Natural killer cell (primary cell): Measurements from ENCODE around the gene VSIG8. TPM values are rescaled to one million over a fixed set of nuclear protein-coding genes. Genes with fewer than 3 reads are reported as not detected.
A peak's percentile ranks its signal among the peaks of the same experiment; 100 is the strongest.
"Not testable (repeated sequence)": the region's sequence is repeated elsewhere in the genome, so short reads cannot be mapped to it uniquely, and the experiment has no call there.

Experiments used
- ATAC-seq, 3 donors: fragments of 150-1000 bp in 2 of 3; fragments of 200-7000 bp in 1 of 3; cut with Tn5 transposase; 1 replicate in 1 of 3; 2 replicates in 2 of 3; pipeline ENCODE4 v1.10.0; 2021; ENCODE audit warnings: mild to moderate bottlenecking in 2 of 3, moderate library complexity in 2 of 3
- DNase-seq, 2 donors: peaks; one replicate each; pipeline versions ENCODE4 v3.0.0 to v3.0.0-alpha.2; 2013 to 2021; ENCODE audit warnings: mixed read lengths in 1 of 2
- H3K27ac ChIP-seq: one replicate; pipeline ENCODE4 v1.5.1; 2013; ENCODE audit warnings: mild to moderate bottlenecking, low read length
- H3K27me3 ChIP-seq: one replicate; pipeline ENCODE4 v1.6.1; 2013; ENCODE audit warnings: low read length; ENCODE audit not compliant: control insufficient read depth, insufficient read depth
- H3K36me3 ChIP-seq: one replicate; pipeline ENCODE4 v1.6.1; 2013; ENCODE audit warnings: low read length; ENCODE audit not compliant: control insufficient read depth, insufficient read depth
- H3K4me1 ChIP-seq: one replicate; pipeline ENCODE4 v1.6.1; 2013; ENCODE audit warnings: low read length; ENCODE audit not compliant: control insufficient read depth, insufficient read depth
- H3K4me3 ChIP-seq: one replicate; pipeline ENCODE4 v1.5.1; 2013; ENCODE audit warnings: low read length
- H3K9me3 ChIP-seq: one replicate; pipeline ENCODE4 v1.6.1; 2013; ENCODE audit warnings: low read length; ENCODE audit not compliant: control insufficient read depth, insufficient read depth
- H3K27ac Mint-ChIP-seq, 2 donors: one replicate each; pipeline ENCODE4 v1.8.0; 2022; ENCODE audit warnings: mild to moderate bottlenecking in 2 of 2, mixed read lengths in 2 of 2, moderate library complexity in 1 of 2
- H3K27me3 Mint-ChIP-seq, 2 donors: one replicate each; pipeline ENCODE4 v1.8.0; 2022; ENCODE audit warnings: low read depth in 2 of 2, mixed read lengths in 2 of 2
- H3K36me3 Mint-ChIP-seq: one replicate; pipeline ENCODE4 v1.8.0; 2022; ENCODE audit warnings: mixed read lengths
- H3K4me1 Mint-ChIP-seq, 2 donors: one replicate each; pipeline ENCODE4 v1.8.0; 2022; ENCODE audit warnings: mixed read lengths in 2 of 2
- H3K4me3 Mint-ChIP-seq: one replicate; pipeline ENCODE4 v1.8.0; 2022; ENCODE audit warnings: mild to moderate bottlenecking, moderate library complexity, mixed read lengths
- H3K9me3 Mint-ChIP-seq, 2 donors: one replicate each; pipeline ENCODE4 v1.8.0; 2022; ENCODE audit warnings: mixed read lengths in 2 of 2
- WGBS: methylation state at CpG from one replicate; pipeline ENCODE4 v1.1.7; 2013; ENCODE audit warnings: missing lambda C conversion rate; ENCODE audit not compliant: insufficient coverage; 5-methylcytosine and 5-hydroxymethylcytosine counted together
- intact Hi-C: fragments of 100-400 bp; cut with micrococcal nuclease; formaldehyde crosslinking; loops from one replicate; pipeline ENCODE4 v1.14.2; 2022
- total RNA-seq, 4 donors: library from RNA; stranded (reverse); fragments of 120-200 nt in 1 of 4; gene quantifications; one replicate each; pipeline versions ENCODE4 v1.2.3 to v1.2.4, GENCODE V29; 2013 to 2022
- TF ChIP-seq, protein P1 (sequence below): fragments of 200-600 bp; IDR thresholded peaks from one replicate; pipeline ENCODE4 v1.8.0; 2022; ENCODE audit warnings: antibody characterized with exemption

Gene VSIG8
- total RNA-seq, 3 donors from 2014 or later (not counting 1 experiment from before 2014, with no cell fraction given): not detected

DNA sequence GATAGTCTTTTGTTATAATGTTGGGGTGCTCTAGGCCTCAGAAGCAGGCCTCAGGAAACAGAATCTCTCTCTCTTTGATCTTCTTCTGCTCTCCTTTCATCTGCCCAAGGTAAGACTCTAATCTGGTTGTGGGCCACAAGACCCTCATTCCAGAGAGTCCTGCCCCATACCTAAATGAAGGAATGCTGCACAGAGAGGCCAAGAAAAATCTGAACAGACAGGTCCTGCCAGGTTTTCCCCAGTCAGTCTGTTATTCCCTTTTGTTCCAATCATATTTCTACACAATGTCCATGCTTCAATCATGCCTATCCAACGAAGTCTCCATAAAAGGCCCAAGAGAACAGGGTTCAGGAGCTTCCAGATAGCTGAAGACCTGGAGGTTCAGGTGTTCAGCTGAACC is 44.5 kb upstream of the VSIG8 start:
- peaks cover 29% of the 10 kb centered on the region for H3K4me1 ChIP-seq
- peak overlapping the region; percentile 67 to 76 for H3K27ac Mint-ChIP-seq
- H3K27me3 Mint-ChIP-seq: no peaks in the 10 kb centered on the region
- no peak for DNase-seq
- H3K27ac ChIP-seq: no peak overlapping the region
- H3K27me3 ChIP-seq: no peaks in the 10 kb centered on the region
- no peak overlapping the region for H3K4me3 ChIP-seq
- TF ChIP-seq, protein P1, sequence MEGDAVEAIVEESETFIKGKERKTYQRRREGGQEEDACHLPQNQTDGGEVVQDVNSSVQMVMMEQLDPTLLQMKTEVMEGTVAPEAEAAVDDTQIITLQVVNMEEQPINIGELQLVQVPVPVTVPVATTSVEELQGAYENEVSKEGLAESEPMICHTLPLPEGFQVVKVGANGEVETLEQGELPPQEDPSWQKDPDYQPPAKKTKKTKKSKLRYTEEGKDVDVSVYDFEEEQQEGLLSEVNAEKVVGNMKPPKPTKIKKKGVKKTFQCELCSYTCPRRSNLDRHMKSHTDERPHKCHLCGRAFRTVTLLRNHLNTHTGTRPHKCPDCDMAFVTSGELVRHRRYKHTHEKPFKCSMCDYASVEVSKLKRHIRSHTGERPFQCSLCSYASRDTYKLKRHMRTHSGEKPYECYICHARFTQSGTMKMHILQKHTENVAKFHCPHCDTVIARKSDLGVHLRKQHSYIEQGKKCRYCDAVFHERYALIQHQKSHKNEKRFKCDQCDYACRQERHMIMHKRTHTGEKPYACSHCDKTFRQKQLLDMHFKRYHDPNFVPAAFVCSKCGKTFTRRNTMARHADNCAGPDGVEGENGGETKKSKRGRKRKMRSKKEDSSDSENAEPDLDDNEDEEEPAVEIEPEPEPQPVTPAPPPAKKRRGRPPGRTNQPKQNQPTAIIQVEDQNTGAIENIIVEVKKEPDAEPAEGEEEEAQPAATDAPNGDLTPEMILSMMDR: no peak
- peaks cover 29 to 34% of the 10 kb centered on the region in 2 donors for H3K4me1 Mint-ChIP-seq
- no peaks in the 10 kb centered on the region for H3K9me3 Mint-ChIP-seq
- no peaks in the 10 kb centered on the region for H3K9me3 ChIP-seq
- no peaks in the 10 kb centered on the region for H3K36me3 Mint-ChIP-seq
- intact Hi-C loops: no loop called here
- WGBS: 100% methylated on average over 1 of the region's 1 CpG
- ATAC-seq: no peak
- H3K36me3 ChIP-seq: no peaks in the 10 kb centered on the region
- H3K4me3 Mint-ChIP-seq: no peak overlapping the region

DNA sequence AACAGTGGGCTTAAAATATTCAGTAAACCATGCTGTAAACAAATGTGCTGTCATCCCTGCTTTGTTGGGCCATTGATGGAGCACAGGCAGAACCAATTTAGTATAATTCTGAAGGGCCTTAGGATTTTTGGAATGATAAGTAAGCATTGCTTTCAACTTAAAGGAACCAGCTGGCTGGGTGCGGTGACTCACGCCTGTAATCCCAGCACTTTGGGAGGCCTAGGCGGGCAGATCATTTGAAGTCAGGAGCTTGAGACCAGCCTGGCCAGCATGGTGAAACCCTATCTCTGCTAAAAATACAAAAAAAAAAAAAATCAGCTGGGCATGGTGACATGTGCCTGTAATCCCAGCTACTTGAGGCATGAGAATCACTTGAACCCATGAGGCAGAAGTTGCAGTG is 41.6 kb upstream of the VSIG8 start:
- H3K4me3 Mint-ChIP-seq, H3K9me3 Mint-ChIP-seq: not testable (repeated sequence)

DNA sequence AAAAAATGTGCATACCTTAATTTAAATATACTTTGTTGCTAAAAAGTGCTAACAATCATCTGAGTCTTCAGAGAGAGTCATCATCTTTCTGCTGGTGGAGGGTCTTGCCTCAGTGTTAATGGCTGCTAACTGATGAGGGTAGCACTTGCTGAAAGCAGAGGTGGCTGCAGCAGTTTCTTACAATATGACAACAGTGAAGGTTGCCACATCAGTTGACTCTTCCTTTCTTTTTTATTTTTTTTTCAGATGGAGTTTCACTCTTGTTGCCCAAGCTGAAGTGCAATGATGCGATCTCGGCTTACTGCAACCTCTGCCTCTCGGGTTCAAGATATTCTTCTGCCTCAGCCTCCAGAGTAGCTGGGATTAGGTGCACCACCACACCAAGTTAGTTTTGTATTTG is 40.1 kb upstream of the VSIG8 start:
- Histone ChIP-seq H3K4me1 (peaks cover 9% of the 10 kb centered on the region), H3K27me3 (no peaks in the 10 kb centered on the region), H3K36me3 (no peaks in the 10 kb centered on the region), H3K9me3 (no peaks in the 10 kb centered on the region), H3K4me3 (no peak overlapping the region), H3K27ac (no peak overlapping the region)
- ATAC-seq (no peak), DNase-seq (no peak)
- 97% methylated on average over 3 of the region's 3 CpGs for WGBS
- H3K9me3 Mint-ChIP-seq: no peaks in the 10 kb centered on the region
- TF ChIP-seq, protein P1: no peak
- H3K27ac Mint-ChIP-seq: no peak overlapping the region
- peaks cover 0 to 2% of the 10 kb centered on the region in 2 donors for H3K27me3 Mint-ChIP-seq
- intact Hi-C loops: no loop called here
- peaks cover 11 to 16% of the 10 kb centered on the region in 2 donors for H3K4me1 Mint-ChIP-seq
- no peak overlapping the region for H3K4me3 Mint-ChIP-seq
- no peaks in the 10 kb centered on the region for H3K36me3 Mint-ChIP-seq

More for the DNA sequence above, 41.6 kb upstream of the VSIG8 start:
- H3K27me3 ChIP-seq, ATAC-seq, H3K27ac Mint-ChIP-seq, H3K9me3 ChIP-seq, H3K4me1 ChIP-seq, intact Hi-C loops, H3K27me3 Mint-ChIP-seq, DNase-seq, H3K36me3 ChIP-seq, H3K36me3 Mint-ChIP-seq, H3K27ac ChIP-seq, H3K4me3 ChIP-seq: not testable (repeated sequence)
- WGBS: 96% methylated on average over 3 of the region's 3 CpGs
- peaks cover 16 to 18% of the 10 kb centered on the region in 2 donors for H3K4me1 Mint-ChIP-seq

DNA sequence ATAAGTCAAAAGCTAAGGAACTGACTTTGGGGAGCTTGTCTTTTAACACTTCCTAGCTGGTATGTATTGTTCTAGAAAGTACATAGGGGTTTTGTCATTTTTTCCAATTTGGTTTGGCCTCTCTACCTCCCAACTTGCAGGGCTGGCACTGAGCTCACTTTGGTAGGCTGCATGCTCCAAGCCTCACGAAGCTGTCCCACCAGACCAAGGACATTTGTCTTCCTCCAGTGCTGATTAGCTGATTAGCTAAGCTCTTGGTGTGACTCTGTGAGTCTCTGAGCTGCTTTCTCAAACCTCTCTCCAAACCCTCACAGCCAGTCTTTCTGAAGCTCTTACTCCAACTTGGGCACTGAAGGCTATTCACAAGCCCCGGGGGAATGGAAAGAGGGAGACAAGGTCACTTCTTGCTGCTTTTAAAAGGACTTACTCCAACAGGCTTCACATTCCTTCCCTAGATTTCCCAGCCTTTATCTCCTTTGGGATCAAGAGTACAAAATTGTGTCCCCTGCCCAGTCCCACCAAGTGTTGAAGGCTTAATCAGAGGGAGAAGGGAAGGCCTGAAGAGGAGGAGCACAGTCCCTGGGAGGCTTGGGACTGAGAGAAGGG is 38.4 kb upstream of the VSIG8 start:
- no peaks in the 10 kb centered on the region for H3K9me3 ChIP-seq
- peaks cover 21% of the 10 kb centered on the region for H3K4me1 ChIP-seq
- Mint-ChIP-seq H3K27me3 (peaks cover 0 to 5% of the 10 kb centered on the region in 2 donors), H3K9me3 (no peaks in the 10 kb centered on the region), H3K4me1 (peaks cover 16 to 20% of the 10 kb centered on the region in 2 donors), H3K36me3 (no peaks in the 10 kb centered on the region), H3K27ac (peak overlapping the region in 1 of 2 donors; percentile 27), H3K4me3 (no peak overlapping the region)
- ATAC-seq (no peak), DNase-seq (no peak)
- no peaks in the 10 kb centered on the region for H3K27me3 ChIP-seq
- 90% methylated on average over 2 of the region's 2 CpGs for WGBS
- no peak overlapping the region for H3K4me3 ChIP-seq
- TF ChIP-seq, protein P1: no peak
- intact Hi-C loops: no loop called here
- H3K36me3 ChIP-seq: no peaks in the 10 kb centered on the region
- no peak overlapping the region for H3K27ac ChIP-seq
